H4 (cell line): ENCODE measurements around the gene SEPTIN12. TPM values are rescaled to one million over a fixed set of nuclear protein-coding genes. Genes with fewer than 3 reads are reported as not detected.

Experiments
- DNase-seq: peaks from one replicate; pipeline ENCODE4 v3.0.0-alpha.2; 2015; ENCODE audit warnings: low spot score
- total RNA-seq: library from RNA; depleted of rRNA; stranded (reverse); fragments of >200 nt; shearing (Covaris generic); gene quantifications from 2 replicates; pipeline ENCODE4 v1.2.3, GENCODE V29; 2014

SEPTIN12 gene
- total RNA-seq, 1 experiment from 2014 or later = not detected

DNA sequence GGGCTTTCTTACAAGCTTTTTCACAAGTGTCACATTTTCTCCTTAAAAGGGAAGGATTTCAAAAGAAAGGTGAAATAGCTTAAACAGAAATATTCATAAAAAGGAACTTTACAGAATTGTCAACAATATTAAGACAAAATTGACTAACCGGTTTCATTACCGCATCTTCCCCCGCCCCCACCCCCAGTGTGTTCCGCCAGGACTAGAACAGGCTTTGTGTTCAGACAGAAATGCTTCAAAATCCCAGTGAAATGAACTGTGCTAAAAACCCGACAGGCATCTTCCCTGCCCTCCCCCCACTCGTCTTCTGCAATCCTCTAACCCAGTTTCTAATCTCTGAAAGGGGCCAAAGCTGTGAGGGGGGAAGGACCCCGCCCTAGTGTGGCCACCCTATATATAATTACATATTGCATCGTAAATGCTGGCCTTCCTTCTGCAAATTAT, 15.3 kb upstream of the SEPTIN12 start:
- DNase-seq = no peak

GRCh38 chr16:4802659-4803287, 14.6 kb upstream of the SEPTIN12 start:
- DNase-seq = peak; percentile 87

- peak; percentile 65 for DNase-seq
These were observed 14.0 kb upstream of the SEPTIN12 start, which contains the start of gene ROGDI for GRCh38 chr16:4801962-4802658. Gene ROGDI (minus strand): TSS chr16:4802633. CDS start chr16:4802571, 62 bp downstream.

GRCh38 chr16:4801051-4801961, 13.2 kb upstream of the SEPTIN12 start:
- DNase-seq = no peak

DNA sequence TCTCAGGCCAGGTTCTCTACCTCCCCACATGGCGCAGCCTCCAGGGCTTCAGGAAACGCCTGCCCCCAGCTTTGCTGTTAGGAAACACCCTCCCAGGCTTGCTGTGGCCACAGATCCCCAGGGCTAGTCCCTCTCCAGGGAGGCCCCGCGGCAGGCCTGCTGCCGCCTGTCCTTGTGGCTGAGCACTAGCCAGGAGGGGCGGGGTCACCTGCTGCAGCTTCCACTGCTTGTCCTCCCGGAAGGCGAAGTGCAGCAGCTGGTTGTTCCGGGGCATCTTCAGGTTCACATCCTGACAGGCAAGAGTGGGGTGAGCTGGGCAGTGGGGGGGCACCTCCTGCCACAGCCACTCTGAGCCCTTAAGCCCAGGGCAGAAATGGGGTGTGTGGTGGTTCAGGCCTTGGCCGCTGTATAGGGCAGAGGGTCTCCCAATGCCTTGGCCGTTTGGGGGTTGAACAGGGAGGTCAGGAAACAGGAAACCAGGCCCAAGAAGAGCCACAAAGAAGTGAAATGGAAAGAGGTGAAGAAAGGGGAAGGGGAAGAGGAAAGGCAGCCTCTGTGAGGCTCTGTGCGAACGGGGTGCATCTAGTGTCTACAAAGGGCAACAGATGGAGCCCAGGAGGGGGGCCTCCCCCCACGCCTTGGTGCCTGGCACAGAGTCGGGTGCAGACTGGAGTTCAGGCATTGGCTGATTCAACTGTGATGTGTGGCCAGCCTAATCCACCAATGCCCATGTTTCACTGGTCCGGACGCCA, 12.3 kb upstream of the SEPTIN12 start:
- no peak for DNase-seq

- DNase-seq = no peak
These were observed 11.2 kb upstream of the SEPTIN12 start for GRCh38 chr16:4799171-4799855.

DNA sequence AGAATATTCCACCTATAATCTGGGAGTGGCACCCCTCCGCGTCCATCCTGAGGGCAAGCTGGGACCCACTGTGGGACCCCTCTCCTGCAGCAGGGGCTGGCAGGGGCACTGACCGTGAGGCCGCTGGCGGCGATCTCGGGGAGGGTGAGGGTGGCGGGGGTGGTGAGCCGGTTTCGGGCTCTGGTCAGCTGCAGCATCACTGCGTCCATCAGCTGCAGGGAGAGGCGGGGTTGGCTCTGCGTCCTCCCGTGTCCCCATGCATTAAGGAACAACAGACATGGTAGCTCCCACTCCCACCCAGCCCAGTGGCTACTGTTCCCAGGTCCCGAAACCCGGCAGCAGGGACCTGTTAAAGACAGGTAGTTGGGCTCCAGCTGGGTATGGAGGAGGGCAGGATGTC, 10.3 kb upstream of the SEPTIN12 start:
- DNase-seq = no peak

DNA sequence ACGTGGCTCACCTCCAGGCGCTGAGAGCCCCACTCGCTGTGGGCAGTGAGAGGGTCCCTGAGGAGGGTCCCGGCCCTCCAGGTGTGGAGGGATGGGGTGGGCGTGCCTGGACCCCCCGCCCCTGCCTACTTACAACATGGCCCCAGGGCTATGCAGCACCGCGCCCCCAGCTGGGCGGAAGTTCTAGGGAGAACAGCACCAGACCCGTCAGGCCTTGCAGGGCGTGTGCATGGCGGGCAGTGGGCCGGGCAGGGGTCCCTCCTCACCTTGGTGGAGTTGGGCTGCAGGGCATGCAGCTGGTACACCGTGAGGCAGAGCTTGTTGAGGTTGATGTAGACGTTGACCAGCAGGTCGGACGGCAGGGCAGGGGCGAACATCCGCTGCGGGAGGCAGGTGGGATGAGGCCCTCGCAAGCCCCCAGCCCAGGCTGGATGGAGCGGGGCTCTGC, 9.7 kb upstream of the SEPTIN12 start:
- DNase-seq = no peak

DNA sequence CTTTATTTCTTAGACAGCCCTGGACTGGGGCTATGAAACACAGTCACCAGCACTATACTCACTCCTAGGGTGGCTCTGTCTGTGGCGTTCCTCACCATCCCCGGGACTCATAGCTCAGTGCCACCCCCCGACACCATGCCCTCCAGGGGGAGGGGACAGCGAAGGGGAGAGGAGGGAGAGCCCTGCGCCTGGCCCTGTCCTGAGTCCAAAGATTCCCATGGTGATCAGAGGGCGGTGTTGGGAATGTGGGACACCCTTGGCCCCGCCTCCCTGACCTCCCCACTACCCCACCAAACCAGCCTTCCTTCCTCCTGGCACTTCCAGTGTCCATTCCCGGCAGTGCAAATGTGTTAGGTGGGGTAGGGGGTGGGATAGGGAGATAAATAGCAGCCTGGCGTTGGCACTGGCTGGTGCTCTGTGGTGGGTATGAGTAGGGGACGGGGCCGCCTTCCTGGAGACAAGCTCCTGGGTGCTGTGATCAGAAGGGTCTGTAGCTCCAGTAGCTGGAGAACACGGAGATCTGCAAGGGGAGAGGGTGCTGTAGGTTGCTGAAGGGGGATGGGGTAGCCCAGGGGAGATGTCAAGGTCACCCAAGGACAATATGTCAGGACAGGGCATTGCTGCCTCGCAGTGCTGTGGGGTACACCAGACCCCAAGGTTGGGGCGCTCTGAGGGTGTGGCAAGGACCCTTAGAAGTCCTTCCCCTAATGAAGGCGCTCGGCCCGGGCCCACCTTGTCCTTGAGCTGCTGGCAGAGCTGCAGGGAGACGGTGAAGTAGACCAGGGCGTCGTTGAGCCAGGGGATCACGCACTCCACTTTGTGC, 9.0 kb upstream of the SEPTIN12 start:
- no peak for DNase-seq

DNA sequence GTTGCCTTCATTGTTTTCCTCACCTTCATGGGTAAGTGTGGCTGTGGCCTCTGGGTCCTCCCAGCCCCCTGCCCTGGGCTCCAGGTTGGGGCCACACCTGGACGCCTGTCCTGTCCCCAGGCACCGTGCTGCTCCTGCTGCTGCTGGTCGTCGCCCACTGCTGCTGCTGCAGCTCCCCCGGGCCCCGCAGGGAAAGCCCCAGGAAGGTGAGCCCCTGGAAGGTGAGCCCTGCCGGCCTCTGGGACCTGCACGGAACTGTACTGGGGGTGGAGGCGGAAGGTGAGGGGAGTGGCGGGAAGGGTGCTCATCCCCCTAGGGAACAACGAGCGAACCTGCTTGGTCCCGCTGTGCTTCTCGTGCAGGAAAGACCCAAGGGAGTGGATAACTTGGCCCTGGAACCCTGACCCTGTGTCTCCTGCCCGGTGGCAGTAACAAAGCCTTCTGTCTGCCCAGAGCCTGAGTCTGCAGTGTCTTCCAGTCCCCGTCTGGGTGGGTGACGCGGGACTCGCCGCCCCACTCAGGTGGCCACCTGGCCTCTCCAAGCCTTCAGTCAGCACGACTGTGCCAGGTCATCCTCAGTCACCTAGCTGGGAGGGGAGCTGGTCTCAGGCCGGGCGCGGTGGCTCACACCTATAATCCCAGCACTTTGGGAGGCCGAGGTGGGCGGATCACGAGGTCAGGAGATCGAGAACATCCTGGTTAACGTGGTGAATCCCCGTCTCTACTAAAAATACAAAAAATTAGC, 7.9 kb upstream of the SEPTIN12 start:
- no peak for DNase-seq

- no peak for DNase-seq
These were observed 7.2 kb upstream of the SEPTIN12 start, which contains the start of gene SMIM22 for GRCh38 chr16:4795181-4795827. Gene SMIM22 (plus strand): TSS chr16:4795369. CDS start chr16:4795735, 366 bp downstream.

- no peak for DNase-seq
These were observed 4.9 kb upstream of the SEPTIN12 start for GRCh38 chr16:4792951-4793513.

DNA sequence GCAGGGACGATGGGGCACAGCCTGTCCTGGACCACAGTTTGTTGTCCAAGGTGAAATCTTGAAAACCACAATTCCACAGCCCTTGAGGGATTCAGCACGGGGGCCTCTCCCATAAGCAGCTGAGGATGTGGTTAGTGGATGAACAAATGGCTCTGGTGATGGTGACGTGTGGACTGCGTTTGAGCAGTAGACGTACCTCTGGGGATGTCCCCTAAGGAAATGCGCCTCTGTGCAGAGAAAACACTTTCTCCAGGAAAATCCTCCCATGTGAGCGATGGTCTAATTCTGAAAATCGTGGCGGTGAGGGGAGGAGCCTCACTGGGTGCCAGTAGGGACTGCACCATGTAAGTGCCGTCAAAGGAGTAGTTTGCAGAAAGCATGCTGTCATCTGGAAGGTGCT, 2.7 kb upstream of the SEPTIN12 start:
- peak; percentile 41 for DNase-seq

DNA sequence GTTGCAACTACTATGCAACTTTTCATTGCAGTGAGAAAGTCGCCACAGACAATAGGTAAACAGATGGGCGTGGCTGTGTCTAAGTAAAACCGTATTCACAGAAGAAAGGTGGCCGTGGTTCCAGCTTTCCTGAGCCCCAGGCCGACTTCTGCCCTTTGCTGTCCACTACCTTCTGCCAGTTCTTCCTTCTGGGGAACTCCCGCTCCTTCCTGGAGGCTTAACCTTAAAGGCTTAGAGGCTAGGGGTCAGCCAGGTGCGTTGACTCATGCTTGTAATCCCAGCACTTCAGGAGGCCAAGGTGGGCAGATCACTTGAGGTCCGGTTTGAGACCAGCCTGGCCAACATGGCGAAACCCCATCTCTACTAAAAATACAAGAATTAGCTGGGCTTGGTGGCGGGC, 2.1 kb upstream of the SEPTIN12 start:
- no peak for DNase-seq

DNA sequence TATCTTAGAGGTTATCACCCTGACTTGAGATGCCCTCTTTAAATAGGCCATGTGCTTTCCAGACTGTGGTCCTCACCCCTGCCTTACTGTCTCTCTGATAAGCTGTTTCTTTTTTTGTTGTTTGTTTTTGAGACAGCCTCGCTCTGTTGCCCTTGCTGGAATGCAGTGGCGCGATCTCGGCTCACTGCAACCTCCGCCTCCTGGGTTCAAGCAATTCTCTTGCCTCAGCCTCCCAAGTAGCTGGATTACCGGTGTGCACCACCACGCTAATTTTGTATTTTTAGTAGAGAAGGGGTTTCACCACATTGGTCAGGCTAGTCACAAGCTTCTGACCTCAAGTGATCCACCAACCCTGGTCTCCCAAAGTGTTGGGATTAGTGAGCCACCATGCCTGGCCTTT, 765 bp upstream of the SEPTIN12 start:
- DNase-seq = no peak

DNA sequence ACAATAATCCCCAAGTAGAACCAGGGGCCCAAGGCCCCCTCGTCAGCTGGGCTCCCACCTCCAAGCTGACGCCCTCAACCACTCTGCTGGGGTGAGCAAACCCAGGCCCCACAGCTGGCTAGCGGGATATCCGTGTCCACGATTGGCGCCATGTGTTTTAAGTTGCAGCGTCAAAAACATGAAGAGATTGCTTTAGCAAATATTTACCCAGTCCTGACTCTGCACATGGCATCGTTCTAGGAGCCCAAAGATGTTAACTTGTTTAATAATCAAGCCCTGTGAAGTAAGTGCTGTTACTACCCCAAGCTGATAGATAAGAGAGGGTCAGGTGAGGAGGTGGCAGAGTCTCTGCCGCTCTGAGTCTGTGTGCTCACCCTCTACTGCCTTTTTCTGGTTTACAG, 344 bp upstream of the SEPTIN12 start:
- no peak for DNase-seq

DNA sequence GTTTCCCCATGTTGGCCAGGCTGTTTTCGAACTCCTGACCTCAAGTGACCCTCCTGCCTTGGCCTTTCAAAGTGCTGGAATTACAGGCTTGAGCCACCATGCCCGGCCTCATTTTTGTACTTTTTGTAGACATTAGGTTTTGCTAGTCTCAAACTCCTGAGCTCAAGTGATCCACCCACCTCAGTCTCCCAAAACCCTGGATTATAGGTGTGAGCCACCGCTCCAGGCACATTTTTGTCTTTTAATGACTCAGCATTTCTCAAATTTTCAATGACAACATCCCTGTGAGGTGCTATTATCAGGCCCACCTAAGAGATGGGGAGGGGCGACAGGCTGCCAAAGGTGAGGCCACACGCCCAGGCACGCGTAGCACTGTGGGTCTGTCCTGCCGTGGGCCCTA, 1.1 kb downstream of the SEPTIN12 start:
- DNase-seq = no peak

GRCh38 chr16:4785758-4786433, 2.2 kb downstream of the SEPTIN12 start:
- no peak for DNase-seq
